Mononuclear cell (primary cell): Measurements from ENCODE around the gene MTIF3. TPM values are rescaled to one million over a fixed set of nuclear protein-coding genes. Genes with fewer than 3 reads are reported as not detected.
A peak's percentile ranks its signal among the peaks of the same experiment; 100 is the strongest.

ENCODE experiments used
- H3K27me3 ChIP-seq: 2 replicates; pipeline ENCODE4 v1.6.0; 2011; ENCODE audit warnings: low read length, control low read depth; ENCODE audit not compliant: insufficient read depth
- H3K4me1 ChIP-seq: 2 replicates; pipeline ENCODE4 v1.5.1; 2011; ENCODE audit warnings: mild to moderate bottlenecking, low read length, control low read depth; ENCODE audit not compliant: insufficient read depth
- H3K4me3 ChIP-seq: 2 replicates; pipeline ENCODE4 v1.5.1; 2011; ENCODE audit warnings: mild to moderate bottlenecking, low read length, moderate library complexity
- H3K9me3 ChIP-seq: 2 replicates; pipeline ENCODE4 v1.5.1; 2011; ENCODE audit warnings: low read depth, mild to moderate bottlenecking, control low read depth, low read length
- total RNA-seq: library from RNA; depleted of rRNA; stranded (reverse); fragments of >200 nt; gene quantifications from one replicate; pipeline ENCODE4 v1.2.3, GENCODE V29; 2012

MTIF3 gene
- total RNA-seq, 1 donor: 29.7 TPM

GRCh38 chr13:27432611-27433210 is 17.7 kb downstream of the MTIF3 start:
- Histone ChIP-seq H3K9me3 (no peaks in the 10 kb centered on the region), H3K27me3 (no peaks in the 10 kb centered on the region), H3K4me3 (no peak overlapping the region), H3K4me1 (peaks cover 25% of the 10 kb centered on the region)

GRCh38 chr13:27432180-27432579 is 18.2 kb downstream of the MTIF3 start:
- no peaks in the 10 kb centered on the region for H3K27me3 ChIP-seq

GRCh38 chr13:27428160-27428559 is 22.2 kb downstream of the MTIF3 start:
- no peak overlapping the region for H3K4me3 ChIP-seq
- no peaks in the 10 kb centered on the region for H3K27me3 ChIP-seq
- H3K4me1 ChIP-seq: peaks cover 60% of the 10 kb centered on the region
- no peaks in the 10 kb centered on the region for H3K9me3 ChIP-seq

More at GRCh38 chr13:27432180-27432579, 18.2 kb downstream of the MTIF3 start:
- Histone ChIP-seq H3K4me3 (no peak overlapping the region), H3K9me3 (no peaks in the 10 kb centered on the region), H3K4me1 (peaks cover 31% of the 10 kb centered on the region)

- H3K9me3 ChIP-seq: no peaks in the 10 kb centered on the region
- H3K4me3 ChIP-seq: no peak overlapping the region
- H3K4me1 ChIP-seq: peaks cover 58% of the 10 kb centered on the region
- H3K27me3 ChIP-seq: no peaks in the 10 kb centered on the region
Observed at GRCh38 chr13:27427641-27428040, 22.7 kb downstream of the MTIF3 start.

GRCh38 chr13:27425918-27426630 is 24.3 kb downstream of the MTIF3 start:
- Histone ChIP-seq H3K9me3 (no peaks in the 10 kb centered on the region), H3K4me1 (peaks cover 52% of the 10 kb centered on the region), H3K4me3 (peak overlapping the region; percentile 79), H3K27me3 (no peaks in the 10 kb centered on the region)

- Histone ChIP-seq H3K27me3 (no peaks in the 10 kb centered on the region), H3K4me3 (peak overlapping the region; percentile 79), H3K4me1 (peaks cover 52% of the 10 kb centered on the region), H3K9me3 (no peaks in the 10 kb centered on the region)
Observed at GRCh38 chr13:27425158-27425917, 25.0 kb downstream of the MTIF3 start.

GRCh38 chr13:27424246-27425157 is 25.9 kb downstream of the MTIF3 start, which contains the start of gene GTF3A:
GTF3A (plus strand) TSS chr13:27424619.
- Histone ChIP-seq H3K27me3 (no peaks in the 10 kb centered on the region), H3K4me3 (peak within 1 kb of the TSS; percentile 79), H3K9me3 (no peaks in the 10 kb centered on the region), H3K4me1 (peaks cover 52% of the 10 kb centered on the region)

GRCh38 chr13:27423333-27423732 is 27.0 kb downstream of the MTIF3 start:
- Histone ChIP-seq H3K4me1 (peaks cover 44% of the 10 kb centered on the region), H3K27me3 (no peaks in the 10 kb centered on the region), H3K4me3 (no peak overlapping the region), H3K9me3 (no peaks in the 10 kb centered on the region)

- Histone ChIP-seq H3K4me1 (peaks cover 23% of the 10 kb centered on the region), H3K9me3 (no peaks in the 10 kb centered on the region), H3K27me3 (no peaks in the 10 kb centered on the region), H3K4me3 (no peak overlapping the region)
Observed at GRCh38 chr13:27421101-27421871, 29.1 kb downstream of the MTIF3 start.

GRCh38 chr13:27419328-27419727 is 31.0 kb downstream of the MTIF3 start:
- H3K4me3 ChIP-seq: no peak overlapping the region
- peaks cover 14% of the 10 kb centered on the region for H3K4me1 ChIP-seq
- H3K27me3 ChIP-seq: no peaks in the 10 kb centered on the region
- H3K9me3 ChIP-seq: no peaks in the 10 kb centered on the region

- Histone ChIP-seq H3K4me3 (no peak overlapping the region), H3K4me1 (peaks cover 7% of the 10 kb centered on the region), H3K9me3 (no peaks in the 10 kb centered on the region), H3K27me3 (no peaks in the 10 kb centered on the region)
Observed at GRCh38 chr13:27415116-27415515, 35.2 kb downstream of the MTIF3 start.

- Histone ChIP-seq H3K27me3 (no peaks in the 10 kb centered on the region), H3K9me3 (no peaks in the 10 kb centered on the region), H3K4me3 (no peak overlapping the region), H3K4me1 (peaks cover 7% of the 10 kb centered on the region)
Observed at GRCh38 chr13:27411341-27411740, 39.0 kb downstream of the MTIF3 start.

- no peak overlapping the region for H3K4me3 ChIP-seq
- H3K4me1 ChIP-seq: no peaks in the 10 kb centered on the region
- no peaks in the 10 kb centered on the region for H3K9me3 ChIP-seq
- H3K27me3 ChIP-seq: no peaks in the 10 kb centered on the region
Observed at GRCh38 chr13:27409013-27409412, 41.4 kb downstream of the MTIF3 start.

GRCh38 chr13:27408074-27408473 is 42.3 kb downstream of the MTIF3 start:
- no peaks in the 10 kb centered on the region for H3K9me3 ChIP-seq
- no peaks in the 10 kb centered on the region for H3K27me3 ChIP-seq
- H3K4me3 ChIP-seq: no peak overlapping the region
- H3K4me1 ChIP-seq: no peaks in the 10 kb centered on the region
